Measurements from ENCODE around the gene PPM1K.
"Not testable (repeated sequence)": the region's sequence is repeated elsewhere in the genome, so short reads cannot be mapped to it uniquely, and the experiment has no call there.

The PPM1K gene

DNA sequence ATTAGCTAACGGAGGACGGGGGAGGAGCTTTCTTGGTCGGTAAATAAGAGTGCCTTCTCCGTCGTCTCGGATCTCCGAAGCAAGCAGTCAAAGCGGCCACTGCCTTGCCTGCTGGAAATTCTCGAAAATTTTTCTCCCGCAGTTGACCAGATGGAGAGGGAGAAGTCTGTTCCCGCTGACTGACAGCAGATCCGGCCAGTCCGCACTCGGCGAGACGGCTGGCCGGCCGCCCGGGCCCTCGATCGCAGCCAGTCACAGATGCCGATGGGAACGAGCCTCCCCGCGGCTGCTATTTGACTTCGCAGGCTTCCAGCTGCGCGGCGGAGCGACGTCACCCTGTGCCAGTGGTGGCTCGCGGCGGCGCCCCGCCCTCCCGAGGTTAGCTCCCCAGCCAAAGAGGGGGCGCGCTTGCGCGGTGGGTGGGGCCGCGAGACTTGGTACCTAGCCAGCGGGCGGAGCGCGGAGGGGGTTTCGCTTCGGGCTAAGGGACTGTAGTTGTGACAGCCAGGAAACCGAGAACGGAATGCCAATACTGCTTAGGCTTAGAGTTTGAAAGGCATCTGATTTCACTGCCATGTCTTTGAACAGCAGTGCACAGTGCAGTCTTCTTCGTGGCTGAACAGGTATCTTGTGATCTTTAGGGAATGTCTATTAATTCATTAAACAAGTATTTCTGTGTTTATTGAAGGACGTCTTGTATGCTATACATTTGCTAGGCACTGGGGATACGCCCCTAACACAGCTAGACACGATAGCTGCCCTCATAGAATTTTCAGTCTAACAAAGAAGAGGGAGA is at the start of gene PPM1K:
Gene PPM1K (minus strand): TSS at position 123 of the 796 bp plus-strand sequence. CDS start 5,978 bp downstream, outside the sequence.
- no peaks in the 10 kb centered on the region for H3K27me3 ChIP-seq (ENCODE audit: insufficient read depth, low read length)
- H3K36me3 ChIP-seq (ENCODE audit: insufficient read depth, low read length): no peaks in the 10 kb centered on the region
- peak within 1 kb of the TSS; percentile 97 for H3K4me3 ChIP-seq (ENCODE audit: low read depth, low read length)
- H2AFZ ChIP-seq (ENCODE audit: low read length, unreplicated experiment): peak within 1 kb of the TSS; percentile 95
- H3K4me1 ChIP-seq (ENCODE audit: control insufficient read depth, insufficient read depth, low read length, unreplicated experiment): peaks cover 25% of the 10 kb centered on the region
- H3K27ac ChIP-seq (ENCODE audit: low read depth, low read length): peak within 1 kb of the TSS; percentile 76
- peaks cover 36% of the 10 kb centered on the region for H3K79me2 ChIP-seq (ENCODE audit: control insufficient read depth, insufficient read depth, low read length, unreplicated experiment)

DNA sequence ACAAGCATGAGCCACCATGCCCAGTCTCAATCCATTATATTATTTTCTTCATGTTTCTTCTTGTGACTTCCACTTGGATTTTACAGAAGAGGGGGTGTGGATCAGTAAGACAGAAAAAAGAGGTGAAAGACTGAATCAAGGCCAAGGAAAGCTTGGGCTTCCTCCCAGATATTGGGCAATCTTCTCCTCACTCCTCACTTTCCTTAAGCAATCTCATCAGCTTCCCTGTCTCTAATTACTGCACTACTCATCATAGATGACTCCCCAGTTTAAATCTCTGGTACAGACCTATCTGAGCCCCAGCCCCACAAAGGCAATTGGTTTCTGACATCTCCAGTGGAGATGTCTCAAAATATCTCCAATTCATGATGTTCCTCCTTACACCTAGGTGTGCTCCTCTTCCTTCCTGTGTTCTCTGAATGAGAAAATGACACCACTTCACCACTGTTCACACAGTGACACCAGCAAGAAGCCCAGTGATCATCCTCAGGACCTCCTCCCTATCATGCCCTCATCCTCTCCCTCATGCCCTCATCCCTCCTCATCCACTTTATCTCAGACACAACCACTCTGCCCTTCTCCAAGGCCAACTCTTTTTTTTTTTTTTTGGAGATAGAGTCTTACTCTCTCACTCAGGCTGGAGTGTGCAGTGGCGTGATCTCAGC is 49.5 kb upstream of the PPM1K start:
- H3K4me1 ChIP-seq (ENCODE audit: control insufficient read depth, insufficient read depth, low read length, unreplicated experiment): no peaks in the 10 kb centered on the region
- H2AFZ ChIP-seq (ENCODE audit: low read length, unreplicated experiment): no peak overlapping the region
- no peaks in the 10 kb centered on the region for H3K36me3 ChIP-seq (ENCODE audit: insufficient read depth, low read length)
- no peak overlapping the region for H3K27ac ChIP-seq (ENCODE audit: low read depth, low read length)
- no peaks in the 10 kb centered on the region for H3K27me3 ChIP-seq (ENCODE audit: insufficient read depth, low read length)
- no peak overlapping the region for H3K4me3 ChIP-seq (ENCODE audit: low read depth, low read length)
- no peaks in the 10 kb centered on the region for H3K79me2 ChIP-seq (ENCODE audit: control insufficient read depth, insufficient read depth, low read length, unreplicated experiment)

DNA sequence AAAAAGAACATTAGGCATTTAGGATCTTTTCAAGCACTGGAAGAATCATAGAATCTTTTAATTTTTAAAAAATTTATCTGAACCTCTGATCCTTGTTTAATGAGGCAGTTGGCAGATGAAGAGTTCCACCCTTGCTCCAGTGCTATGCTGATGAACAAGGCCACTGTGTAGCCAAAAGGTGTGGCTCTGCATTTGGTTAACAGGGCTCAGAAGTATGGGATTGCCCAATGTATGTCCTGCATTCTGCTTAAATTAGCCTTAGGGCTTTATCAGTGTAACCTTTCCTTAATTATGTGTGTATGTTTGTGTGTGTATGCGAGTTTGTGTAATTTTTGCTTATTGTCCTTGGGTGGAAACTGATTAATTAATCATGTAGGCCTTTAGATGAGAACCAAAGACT is 43.3 kb upstream of the PPM1K start:
- no peaks in the 10 kb centered on the region for H3K36me3 ChIP-seq (ENCODE audit: insufficient read depth, low read length)
- H3K4me1 ChIP-seq (ENCODE audit: control insufficient read depth, insufficient read depth, low read length, unreplicated experiment): no peaks in the 10 kb centered on the region
- no peaks in the 10 kb centered on the region for H3K79me2 ChIP-seq (ENCODE audit: control insufficient read depth, insufficient read depth, low read length, unreplicated experiment)
- no peak overlapping the region for H2AFZ ChIP-seq (ENCODE audit: low read length, unreplicated experiment)
- H3K27me3 ChIP-seq (ENCODE audit: insufficient read depth, low read length): no peaks in the 10 kb centered on the region
- no peak overlapping the region for H3K27ac ChIP-seq (ENCODE audit: low read depth, low read length)
- no peak overlapping the region for H3K4me3 ChIP-seq (ENCODE audit: low read depth, low read length)

GRCh38 chr4:88320780-88321373 is 36.5 kb upstream of the PPM1K start:
- H3K4me1 ChIP-seq (ENCODE audit: control insufficient read depth, insufficient read depth, low read length, unreplicated experiment): peaks cover 20% of the 10 kb centered on the region
- no peaks in the 10 kb centered on the region for H3K79me2 ChIP-seq (ENCODE audit: control insufficient read depth, insufficient read depth, low read length, unreplicated experiment)
- peak overlapping the region; percentile 55 for H3K4me3 ChIP-seq (ENCODE audit: low read depth, low read length)
- no peak overlapping the region for H3K27ac ChIP-seq (ENCODE audit: low read depth, low read length)
- peak overlapping the region; percentile 85 for H2AFZ ChIP-seq (ENCODE audit: low read length, unreplicated experiment)
- no peaks in the 10 kb centered on the region for H3K36me3 ChIP-seq (ENCODE audit: insufficient read depth, low read length)
- no peaks in the 10 kb centered on the region for H3K27me3 ChIP-seq (ENCODE audit: insufficient read depth, low read length)

- Histone ChIP-seq H3K79me2 (ENCODE audit: control insufficient read depth, insufficient read depth, low read length, unreplicated experiment) (no peaks in the 10 kb centered on the region), H3K4me3 (ENCODE audit: low read depth, low read length) (peak overlapping the region; percentile 55; the same call in 1 of the 2 replicates), H2AFZ (ENCODE audit: low read length, unreplicated experiment) (peak overlapping the region; percentile 85), H3K27ac (ENCODE audit: low read depth, low read length) (no peak overlapping the region), H3K36me3 (ENCODE audit: insufficient read depth, low read length) (no peaks in the 10 kb centered on the region), H3K4me1 (ENCODE audit: control insufficient read depth, insufficient read depth, low read length, unreplicated experiment) (peaks cover 20% of the 10 kb centered on the region), H3K27me3 (ENCODE audit: insufficient read depth, low read length) (no peaks in the 10 kb centered on the region)
These were observed 35.9 kb upstream of the PPM1K start for GRCh38 chr4:88320224-88320779.

DNA sequence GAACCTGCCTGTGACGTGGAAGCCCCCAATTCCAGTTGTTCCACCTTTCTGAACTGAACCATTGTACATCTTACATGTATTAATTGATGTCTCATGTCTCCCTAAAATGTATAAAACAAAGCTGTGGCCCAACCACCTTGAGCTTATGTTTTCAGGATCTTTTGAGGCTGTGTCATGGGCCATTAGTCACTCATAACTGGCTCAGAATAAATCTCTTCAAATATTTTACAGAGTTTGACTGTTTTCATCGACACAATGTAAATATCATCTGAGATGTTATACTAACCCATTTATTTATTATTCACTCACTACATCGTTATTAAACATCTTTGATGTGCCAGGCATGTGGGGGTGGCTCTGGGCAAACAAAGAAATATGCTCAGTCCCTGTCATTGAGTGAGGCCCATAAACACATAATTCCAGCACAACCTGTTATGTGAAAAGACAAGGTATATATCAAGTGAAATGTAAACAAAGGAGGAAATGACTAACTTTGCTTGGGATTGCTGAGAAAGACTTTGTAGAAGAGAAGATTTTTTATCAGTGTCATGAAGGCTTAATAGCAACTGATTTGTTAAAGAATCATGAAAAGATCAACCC is 34.5 kb upstream of the PPM1K start:
- Histone ChIP-seq H2AFZ (ENCODE audit: low read length, unreplicated experiment) (no peak overlapping the region), H3K27me3 (ENCODE audit: insufficient read depth, low read length) (no peaks in the 10 kb centered on the region), H3K27ac (ENCODE audit: low read depth, low read length) (no peak overlapping the region), H3K79me2 (ENCODE audit: control insufficient read depth, insufficient read depth, low read length, unreplicated experiment) (no peaks in the 10 kb centered on the region), H3K4me1 (ENCODE audit: control insufficient read depth, insufficient read depth, low read length, unreplicated experiment) (peaks cover 20% of the 10 kb centered on the region), H3K36me3 (ENCODE audit: insufficient read depth, low read length) (no peaks in the 10 kb centered on the region), H3K4me3 (ENCODE audit: low read depth, low read length) (no peak overlapping the region)

- Histone ChIP-seq H3K79me2 (ENCODE audit: control insufficient read depth, insufficient read depth, low read length, unreplicated experiment) (no peaks in the 10 kb centered on the region), H3K4me1 (ENCODE audit: control insufficient read depth, insufficient read depth, low read length, unreplicated experiment) (peaks cover 18% of the 10 kb centered on the region)
These were observed 31.2 kb upstream of the PPM1K start for GRCh38 chr4:88315460-88316017.

GRCh38 chr4:88313088-88313624 is 28.8 kb upstream of the PPM1K start:
- not testable (repeated sequence) for H3K79me2 ChIP-seq (ENCODE audit: control insufficient read depth, insufficient read depth, low read length, unreplicated experiment); H3K36me3 ChIP-seq (ENCODE audit: insufficient read depth, low read length); H3K27ac ChIP-seq (ENCODE audit: low read depth, low read length); H3K27me3 ChIP-seq (ENCODE audit: insufficient read depth, low read length); H2AFZ ChIP-seq (ENCODE audit: low read length, unreplicated experiment); H3K4me1 ChIP-seq (ENCODE audit: control insufficient read depth, insufficient read depth, low read length, unreplicated experiment); H3K4me3 ChIP-seq (ENCODE audit: low read depth, low read length)

More at GRCh38 chr4:88315460-88316017, 31.2 kb upstream of the PPM1K start:
- Histone ChIP-seq H3K36me3 (ENCODE audit: insufficient read depth, low read length) (no peaks in the 10 kb centered on the region), H3K27ac (ENCODE audit: low read depth, low read length) (no peak overlapping the region), H2AFZ (ENCODE audit: low read length, unreplicated experiment) (no peak overlapping the region), H3K4me3 (ENCODE audit: low read depth, low read length) (no peak overlapping the region), H3K27me3 (ENCODE audit: insufficient read depth, low read length) (0 out of 2 replicates have a peak, but pooled peaks cover 4% of the 10 kb centered on the region)

GRCh38 chr4:88308587-88308986 is 24.2 kb upstream of the PPM1K start:
- Histone ChIP-seq H3K79me2 (ENCODE audit: control insufficient read depth, insufficient read depth, low read length, unreplicated experiment) (no peaks in the 10 kb centered on the region), H3K36me3 (ENCODE audit: insufficient read depth, low read length) (no peaks in the 10 kb centered on the region), H3K4me1 (ENCODE audit: control insufficient read depth, insufficient read depth, low read length, unreplicated experiment) (no peaks in the 10 kb centered on the region), H3K4me3 (ENCODE audit: low read depth, low read length) (no peak overlapping the region), H3K27me3 (ENCODE audit: insufficient read depth, low read length) (peaks cover 6% of the 10 kb centered on the region), H2AFZ (ENCODE audit: low read length, unreplicated experiment) (no peak overlapping the region), H3K27ac (ENCODE audit: low read depth, low read length) (no peak overlapping the region)

Data from ACC112 (cell line).